HT1080 (cell line): ENCODE results near the gene TMEM43. TPM values are rescaled to one million over a fixed set of nuclear protein-coding genes. Genes with fewer than 3 reads are reported as not detected.
A peak's percentile ranks its signal among the peaks of the same experiment; 100 is the strongest.

Source experiments
- DNase-seq: peaks from one replicate; pipeline ENCODE4 v3.0.0-alpha.2; 2015; ENCODE audit warnings: low read depth
- total RNA-seq: library from RNA; depleted of rRNA; stranded (reverse); fragments of >200 nt; shearing (Covaris generic); gene quantifications from 2 replicates; pipeline ENCODE4 v1.2.3, GENCODE V29; 2014

Gene TMEM43
- total RNA-seq, 1 experiment from 2014 or later, result 98.0 TPM

DNA sequence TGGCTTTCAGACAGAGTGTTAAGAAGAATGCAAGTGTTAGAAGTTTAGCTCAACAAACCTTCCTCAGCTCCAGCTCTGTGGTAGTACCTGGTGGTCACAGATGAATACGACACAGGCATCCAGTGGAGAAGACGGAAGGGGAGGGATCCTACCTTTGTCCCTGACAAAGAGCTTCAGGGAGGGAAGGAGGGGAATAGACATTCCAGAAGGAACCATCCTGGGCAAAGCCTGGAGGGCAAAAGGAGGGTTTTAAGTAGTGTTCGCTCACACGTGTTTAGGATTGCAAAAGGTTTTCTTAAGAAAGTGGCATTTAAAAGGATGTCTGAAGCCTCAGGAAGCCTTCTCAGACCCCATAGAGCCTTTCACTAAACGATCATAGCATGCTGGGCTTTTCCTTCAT lies 3.0 kb upstream of the TMEM43 start:
- no peak for DNase-seq

DNA sequence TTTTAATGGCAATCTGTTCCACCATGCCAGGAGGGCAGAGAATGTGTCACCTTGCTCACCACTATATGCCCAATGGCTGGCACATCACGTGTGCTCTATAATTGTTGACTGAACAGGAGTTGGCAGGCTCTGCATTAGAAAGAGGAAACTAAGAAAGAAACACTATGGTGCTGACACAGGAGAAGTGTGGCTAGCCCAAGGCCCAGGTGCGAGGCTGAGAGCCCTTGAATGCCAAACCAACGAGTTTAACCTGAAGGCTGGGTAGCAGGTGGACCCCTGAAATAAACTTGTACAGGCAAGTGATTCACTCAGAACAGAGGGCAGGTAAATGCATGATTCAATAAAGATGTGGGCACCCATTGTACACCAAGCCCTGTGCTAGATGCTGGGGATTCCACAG lies 2.6 kb upstream of the TMEM43 start:
- DNase-seq, result no peak

DNA sequence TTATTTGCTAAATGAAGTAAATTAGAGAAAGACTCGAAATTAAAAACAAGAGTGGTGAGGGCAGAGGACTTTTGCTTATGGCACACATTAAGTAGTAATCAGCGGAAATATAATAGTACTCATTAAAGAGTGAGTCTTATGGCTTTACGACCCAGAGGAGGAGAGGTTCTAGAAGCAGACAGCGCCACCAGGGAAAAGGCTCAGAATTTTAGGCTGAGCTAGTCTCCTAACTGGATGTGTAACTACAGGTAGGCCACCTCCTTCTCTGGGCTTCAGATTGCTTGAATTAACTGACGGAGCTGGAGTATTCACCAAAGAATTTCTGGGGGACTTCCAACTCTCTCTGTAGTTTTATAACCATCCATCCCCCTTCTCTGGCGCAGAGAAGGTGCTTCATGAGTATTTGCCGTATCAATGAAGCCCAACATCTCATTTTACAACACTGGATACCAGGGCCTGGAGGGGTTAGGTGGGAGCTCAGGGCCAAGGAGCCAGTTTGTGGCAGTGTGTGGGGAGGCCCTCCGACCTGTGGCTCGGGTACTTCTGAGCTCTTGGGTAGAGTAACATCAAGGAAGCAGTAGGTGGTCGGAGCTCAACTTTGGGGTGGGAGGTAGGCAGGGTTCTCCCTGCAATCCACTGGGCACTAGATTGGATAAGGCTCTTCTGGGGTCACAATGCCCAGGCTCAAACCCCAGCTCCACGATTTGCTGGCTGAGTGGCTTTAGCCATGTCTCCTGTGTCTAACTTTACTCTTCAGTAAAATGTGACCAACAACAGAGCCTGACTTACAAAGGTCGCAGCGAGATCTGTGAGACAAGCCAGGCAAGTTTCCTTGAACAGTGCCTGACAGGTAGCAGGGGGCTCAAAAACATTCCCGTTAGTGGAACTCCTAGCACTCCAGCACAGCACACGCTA lies 1.3 kb upstream of the TMEM43 start:
- no peak for DNase-seq

DNA sequence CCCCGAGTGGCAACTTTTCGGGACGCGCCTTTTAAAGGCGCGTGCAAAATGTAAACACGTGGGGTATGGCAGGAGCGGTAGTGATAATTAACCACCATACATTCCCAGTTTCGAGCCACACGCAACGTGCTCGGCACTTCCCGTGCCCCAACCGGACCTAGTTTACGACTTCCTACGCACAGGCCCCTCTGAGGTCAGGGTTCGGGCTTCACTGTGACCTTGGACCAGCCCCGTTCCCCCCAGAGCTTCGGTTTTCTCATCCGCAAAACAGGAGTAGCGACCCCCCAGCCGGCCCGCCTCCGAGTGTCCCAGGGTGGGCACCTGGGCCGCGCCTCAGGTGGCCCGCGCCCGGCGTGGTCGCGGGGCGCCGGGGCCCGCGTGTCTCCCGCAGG lies 633 bp upstream of the TMEM43 start:
- peak; percentile 61 for DNase-seq

GRCh38 chr3:14125193-14126016 lies 553 bp downstream of the TMEM43 start:
- DNase-seq, result peak; percentile 94

DNA sequence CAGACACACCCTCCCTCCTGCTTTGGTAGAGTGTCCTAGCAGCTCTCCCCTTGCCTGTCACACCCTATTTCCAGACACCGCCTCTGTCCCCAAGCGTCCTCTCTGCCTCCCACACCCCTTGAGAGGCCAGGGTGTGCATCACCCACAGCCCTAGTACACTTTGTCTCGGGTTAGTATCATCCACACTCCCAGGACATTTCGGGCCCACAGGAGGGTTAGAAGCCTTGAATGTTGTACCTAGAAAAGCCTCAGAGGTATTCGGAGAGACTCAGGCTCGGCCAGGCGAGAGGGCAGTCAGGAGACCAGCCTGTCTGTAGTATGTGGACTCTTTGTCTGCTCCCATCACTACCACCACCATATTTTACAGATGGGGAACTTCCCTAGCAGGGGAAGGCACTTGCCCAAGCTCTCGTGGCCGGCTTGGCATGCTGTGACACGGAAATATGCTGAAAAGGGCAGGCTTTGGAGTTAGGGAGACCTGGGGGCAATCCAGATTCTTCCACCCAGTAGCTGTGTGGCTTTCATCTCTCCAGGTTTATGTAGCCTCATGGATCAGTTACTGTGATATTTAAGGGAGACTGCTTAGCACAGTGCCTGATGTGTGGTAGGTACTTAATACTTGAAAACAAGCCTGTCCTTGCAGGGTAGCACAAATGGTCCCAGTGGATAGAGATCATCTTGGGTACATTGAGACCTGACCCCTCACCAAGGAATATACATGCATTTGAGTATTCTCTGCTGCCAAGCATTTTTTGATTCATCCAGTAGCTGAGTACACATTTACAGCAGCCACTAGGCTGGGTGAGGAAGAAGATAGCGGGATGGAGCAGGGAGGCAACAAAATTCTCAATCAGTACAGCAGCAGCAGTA lies 1.4 kb downstream of the TMEM43 start:
- DNase-seq, result no peak

- no peak for DNase-seq
Observed at GRCh38 chr3:14126887-14127505, 2.1 kb downstream of the TMEM43 start.

GRCh38 chr3:14127516-14128161 lies 2.8 kb downstream of the TMEM43 start:
- no peak for DNase-seq

DNA sequence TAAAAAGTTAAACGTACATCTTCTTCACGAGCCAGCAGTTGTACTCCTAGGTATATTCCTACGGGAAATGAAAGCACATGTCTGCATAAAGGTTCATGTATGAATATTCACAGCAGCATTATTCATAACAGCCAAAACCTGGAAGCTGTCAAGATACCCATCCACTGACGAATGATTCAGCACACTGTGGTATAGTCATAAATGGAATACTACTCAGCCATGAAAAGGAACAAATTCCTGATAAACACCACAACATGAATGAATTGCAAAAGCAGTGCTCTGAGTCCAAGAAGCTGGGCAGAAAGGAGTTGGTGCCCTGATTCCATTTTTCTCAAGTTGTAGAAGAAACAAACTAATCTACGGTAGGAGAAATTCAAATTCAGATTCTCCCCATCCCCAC lies 3.9 kb downstream of the TMEM43 start:
- DNase-seq, result no peak

DNA sequence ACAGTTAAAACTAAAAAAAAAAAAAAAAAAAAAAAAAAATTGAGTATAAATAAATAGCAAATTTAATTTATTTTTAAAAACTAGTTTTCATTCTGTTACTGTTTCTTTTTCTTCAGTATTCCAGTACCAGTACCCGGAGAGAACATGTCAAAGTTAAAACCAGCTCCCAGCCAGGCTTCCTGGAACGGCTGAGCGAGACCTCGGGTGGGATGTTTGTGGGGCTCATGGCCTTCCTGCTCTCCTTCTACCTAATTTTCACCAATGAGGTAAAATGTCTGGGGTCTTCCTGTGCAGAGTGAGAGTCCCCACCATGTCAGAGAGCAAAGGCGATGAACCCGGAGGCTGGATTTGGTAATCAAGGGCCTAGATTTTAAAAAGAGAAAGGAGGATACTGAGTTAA lies 4.4 kb downstream of the TMEM43 start:
- no peak for DNase-seq

- DNase-seq, result no peak
Observed at GRCh38 chr3:14130230-14130629, 5.4 kb downstream of the TMEM43 start.

GRCh38 chr3:14130707-14131106 lies 5.9 kb downstream of the TMEM43 start:
- no peak for DNase-seq

GRCh38 chr3:14131134-14131533 lies 6.3 kb downstream of the TMEM43 start:
- no peak for DNase-seq

GRCh38 chr3:14132120-14132519 lies 7.3 kb downstream of the TMEM43 start:
- DNase-seq, result no peak

- DNase-seq, result no peak
Observed at GRCh38 chr3:14132689-14133088, 7.8 kb downstream of the TMEM43 start.

DNA sequence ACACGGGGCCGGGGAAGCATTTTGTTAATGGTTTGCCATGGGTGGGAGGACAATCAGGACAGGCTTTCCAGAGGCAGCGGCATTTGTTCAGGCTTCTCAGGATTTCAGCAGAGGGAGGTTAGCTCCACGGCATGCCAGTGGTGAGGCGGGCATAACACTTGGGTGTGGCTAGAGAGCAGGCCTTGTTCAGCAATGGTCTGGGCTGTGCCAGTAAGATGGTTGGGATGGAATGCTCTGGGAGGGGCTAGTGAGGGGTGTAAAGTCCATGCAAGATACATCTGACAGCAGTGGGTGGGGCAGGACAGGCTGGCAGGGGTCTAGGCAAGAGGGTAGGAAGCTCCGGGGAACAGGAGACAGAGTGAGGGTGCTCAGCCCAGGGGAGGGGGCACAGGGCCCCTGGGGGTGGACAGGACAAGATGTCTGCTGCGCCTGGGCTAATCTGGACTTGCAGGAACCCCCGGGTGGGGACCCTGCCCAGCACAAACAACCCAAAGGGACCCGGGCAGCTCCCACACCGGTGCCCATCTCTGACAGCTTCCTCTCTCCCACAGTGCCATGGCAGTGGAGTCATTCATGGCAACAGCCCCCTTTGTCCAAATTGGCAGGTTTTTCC lies 8.4 kb downstream of the TMEM43 start:
- no peak for DNase-seq

DNA sequence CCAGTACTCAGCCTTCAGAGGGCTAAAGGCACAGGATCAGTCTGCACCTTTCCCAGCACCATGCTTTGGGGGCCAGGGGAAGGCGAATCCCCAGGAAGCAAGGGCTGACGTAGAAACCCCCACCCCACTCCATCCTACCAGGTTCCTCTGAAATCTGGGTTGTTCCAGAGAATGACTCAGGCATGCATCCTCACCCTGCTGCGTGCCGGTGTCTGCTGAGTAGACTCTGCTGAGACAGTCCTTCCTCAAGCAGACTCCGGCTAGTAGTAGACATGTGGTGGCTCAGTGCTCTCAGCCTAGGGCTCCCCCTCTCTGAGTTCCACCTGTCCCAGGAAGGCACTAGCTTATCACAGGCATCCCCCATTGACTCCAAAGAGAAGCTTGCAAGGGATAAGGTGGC lies 9.0 kb downstream of the TMEM43 start:
- DNase-seq, result no peak

DNA sequence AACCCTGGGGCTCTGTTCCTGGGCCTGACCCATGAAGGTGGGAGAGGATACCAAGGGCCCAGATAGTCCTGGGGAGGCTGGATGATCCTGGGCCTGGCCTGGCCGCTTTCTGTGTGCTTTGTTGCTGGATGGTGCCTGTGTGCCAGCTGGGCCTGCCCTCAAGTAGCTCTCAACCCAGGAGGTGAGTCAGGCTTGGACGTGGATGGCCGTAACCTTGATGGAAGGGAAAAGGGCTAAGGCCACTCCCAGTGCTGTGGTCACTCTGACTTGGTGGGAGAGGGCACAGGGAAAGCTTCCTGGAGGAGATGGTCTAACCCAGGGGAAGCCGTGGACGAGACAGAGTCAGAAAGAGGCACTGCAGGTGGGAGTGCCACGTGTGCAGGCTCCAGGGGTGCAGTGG lies 9.4 kb downstream of the TMEM43 start:
- DNase-seq, result no peak

DNA sequence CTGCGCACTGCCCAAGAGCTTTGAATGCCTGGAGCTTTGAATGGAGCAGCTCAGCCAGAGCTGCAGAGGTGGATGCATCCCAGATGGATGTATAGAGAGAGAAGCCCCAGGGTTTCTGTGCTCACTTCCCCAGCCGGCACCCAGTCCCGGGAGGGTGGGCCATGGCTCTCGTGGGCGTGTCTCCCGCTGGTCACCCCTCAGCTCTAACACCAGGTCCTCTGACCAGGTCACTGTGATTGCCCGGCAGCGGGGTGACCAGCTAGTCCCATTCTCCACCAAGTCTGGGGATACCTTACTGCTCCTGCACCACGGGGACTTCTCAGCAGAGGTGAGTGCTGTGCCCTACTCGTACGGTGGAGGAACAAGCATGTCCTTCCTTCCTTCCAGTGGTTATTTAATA lies 10.7 kb downstream of the TMEM43 start:
- no peak for DNase-seq

DNA sequence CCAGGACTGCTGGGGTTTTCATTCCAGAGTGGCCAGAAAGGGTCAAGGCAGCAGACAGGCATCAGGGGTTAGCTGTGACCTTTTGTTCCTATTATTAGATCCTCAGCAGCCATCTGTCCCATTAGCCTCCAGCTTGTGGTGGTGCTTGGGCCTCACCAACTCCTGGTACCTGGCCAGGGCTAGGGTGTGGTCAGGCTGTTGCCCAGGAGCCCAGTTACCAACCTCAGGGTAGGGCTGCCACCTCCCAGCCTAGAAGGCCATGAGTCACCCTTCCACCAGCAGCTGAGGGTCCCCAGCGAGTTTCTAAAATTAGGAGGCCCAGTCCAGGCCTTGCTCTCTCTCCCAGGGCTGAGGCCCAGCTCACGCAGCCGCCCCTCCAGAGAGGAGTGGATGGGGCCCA lies 12.2 kb downstream of the TMEM43 start:
- no peak for DNase-seq
